D721Med (cell line): ENCODE results near the gene PHTF1.
A peak's percentile ranks its signal among the peaks of the same experiment; 100 is the strongest.
"Not testable (repeated sequence)": the region's sequence is repeated elsewhere in the genome, so short reads cannot be mapped to it uniquely, and the experiment has no call there.

Source experiments
- DNase-seq: peaks from one replicate; pipeline ENCODE4 v3.0.0; 2011; ENCODE audit warnings: low spot score; ENCODE audit not compliant: insufficient read length
- FAIRE-seq: peaks from 2 replicates; lab custom pipeline; 2011; peaks lifted over from hg19 to GRCh38; lab: Jason Lieb, UNC
- CTCF ChIP-seq: IDR thresholded peaks from 2 replicates; pipeline ENCODE4 v1.5.1; 2012; ENCODE audit warnings: mild to moderate bottlenecking, control low read depth; ENCODE audit not compliant: insufficient read depth; ENCODE audit errors: missing control alignments

Gene PHTF1

GRCh38 chr1:113721010-113721409 is 38.3 kb downstream of the PHTF1 start:
- no peak for DNase-seq
- TF ChIP-seq CTCF, result no peak
- no peak for FAIRE-seq

GRCh38 chr1:113718621-113719020 is 40.7 kb downstream of the PHTF1 start:
- FAIRE-seq, DNase-seq: not testable (repeated sequence)

GRCh38 chr1:113717506-113717905 is 41.8 kb downstream of the PHTF1 start:
- FAIRE-seq, DNase-seq: not testable (repeated sequence)

GRCh38 chr1:113714606-113715269 is 44.5 kb downstream of the PHTF1 start:
- DNase-seq, result no peak
- TF ChIP-seq CTCF, result peak; percentile 5
- no peak for FAIRE-seq

- DNase-seq, result no peak
- FAIRE-seq, result no peak
- no peak for TF ChIP-seq CTCF
Observed at GRCh38 chr1:113701429-113701828, 57.9 kb downstream of the PHTF1 start.

GRCh38 chr1:113694910-113695309 is 64.4 kb downstream of the PHTF1 start:
- TF ChIP-seq CTCF, result no peak
- FAIRE-seq, result no peak
- DNase-seq, result no peak

GRCh38 chr1:113692824-113693431 is 66.4 kb downstream of the PHTF1 start:
- TF ChIP-seq CTCF, result no peak
- no peak for FAIRE-seq
- DNase-seq, result no peak

- DNase-seq (no peak), FAIRE-seq (no peak)
- TF ChIP-seq CTCF, result no peak
Observed at GRCh38 chr1:113692342-113692741, 66.9 kb downstream of the PHTF1 start.
